Measurements from ENCODE around the gene ARAP3.

ARAP3 gene

DNA sequence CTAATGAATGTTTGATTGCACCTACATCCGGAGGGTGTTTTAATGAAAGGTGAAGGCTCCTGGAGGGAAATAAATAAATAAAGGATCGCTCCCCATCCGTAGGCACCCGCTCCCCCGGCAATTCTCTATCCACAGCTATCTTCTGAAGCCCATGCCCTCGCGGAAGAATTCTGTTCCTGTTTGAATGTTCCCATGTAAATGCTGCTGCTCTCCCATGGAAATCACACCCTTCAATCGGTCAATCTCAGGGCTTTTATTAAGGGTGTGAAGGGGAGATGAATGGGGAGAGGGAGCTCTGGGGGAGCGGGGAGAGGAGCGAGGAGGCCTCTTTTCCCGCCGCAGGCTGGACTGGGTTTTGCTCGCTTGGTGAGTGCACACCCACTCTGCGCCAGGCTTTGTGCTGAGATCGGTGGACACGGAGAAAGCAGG lies 21.1 kb upstream of the ARAP3 start:
- DNase-seq (ENCODE audit: low read depth in 2 of 2) = no peak

DNA sequence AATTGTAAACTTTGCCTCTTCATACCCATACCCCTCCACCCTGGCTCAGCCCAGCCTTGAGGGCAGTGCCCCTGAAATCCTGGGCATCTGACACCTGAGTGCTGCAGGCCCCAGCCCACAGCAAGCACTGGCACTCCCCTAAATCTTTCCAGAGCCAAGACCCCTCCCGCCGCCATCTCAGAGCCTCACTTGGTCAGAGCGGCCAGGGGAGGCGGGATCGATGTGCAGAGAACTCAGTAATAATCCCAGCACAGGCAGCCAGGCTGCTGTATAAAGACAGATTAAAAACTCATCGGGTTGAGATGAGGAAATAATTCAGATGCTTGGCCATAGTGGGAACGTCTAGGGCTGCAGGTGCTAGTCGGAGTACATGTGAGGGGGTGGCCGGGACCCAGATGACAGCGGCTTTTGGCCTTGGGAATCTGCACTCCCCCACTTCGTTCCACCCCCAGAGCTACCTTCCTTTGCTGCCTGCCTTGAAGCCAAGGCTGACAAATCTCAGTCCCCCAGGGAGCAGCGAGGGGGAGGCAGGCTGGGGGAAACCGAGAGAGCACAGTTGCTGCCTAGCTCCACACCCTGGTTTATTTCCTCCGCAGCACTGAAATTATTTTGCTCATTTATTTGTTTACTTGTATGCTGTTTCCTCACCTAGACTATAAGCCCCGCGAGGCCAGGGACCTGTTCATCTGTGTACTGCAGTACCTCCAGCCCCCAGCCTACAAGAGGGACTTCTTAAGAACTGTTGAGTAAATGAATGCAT lies 19.5 kb upstream of the ARAP3 start:
- DNase-seq (ENCODE audit: low read depth in 2 of 2) = no peak

DNA sequence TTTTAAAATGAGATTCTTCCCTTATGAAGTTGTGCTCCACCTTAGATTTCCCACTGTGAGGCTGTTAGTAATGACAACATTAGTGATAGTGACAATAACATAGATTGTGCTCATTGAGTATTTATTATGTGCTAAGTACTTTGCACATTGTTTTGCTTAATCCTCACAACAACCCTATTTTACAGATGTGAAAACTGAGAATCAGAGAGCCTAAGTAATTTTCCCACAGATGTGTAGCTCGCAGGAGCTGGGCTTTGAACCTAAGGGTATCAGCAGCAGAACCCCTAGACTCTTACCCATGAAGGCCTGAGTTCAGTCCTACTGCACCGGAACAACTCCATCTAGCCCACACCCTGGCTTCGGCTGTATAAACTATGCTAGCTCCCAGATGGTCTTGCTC lies 15.6 kb upstream of the ARAP3 start:
- no peak for DNase-seq (ENCODE audit: low read depth in 2 of 2)

DNA sequence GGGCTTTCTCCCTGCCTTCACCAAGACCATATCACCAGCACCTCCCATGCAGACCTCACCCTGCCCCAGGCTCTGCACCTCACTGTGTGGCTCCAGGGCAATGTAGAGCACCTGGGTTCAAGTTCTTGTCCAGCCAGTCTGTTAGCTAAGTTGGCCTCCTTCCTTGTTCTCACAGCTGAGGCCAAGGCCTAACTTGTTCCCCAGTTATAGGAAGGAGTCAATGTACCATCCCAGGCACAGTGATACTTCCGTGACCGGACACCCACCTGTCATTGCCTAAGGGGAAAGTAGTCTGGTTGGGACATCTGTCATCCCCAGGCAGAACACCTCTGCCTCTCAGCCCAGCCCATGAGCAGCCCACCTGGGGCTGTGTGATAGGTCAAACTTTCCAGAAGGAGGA lies 14.4 kb upstream of the ARAP3 start:
- no peak for DNase-seq (ENCODE audit: low read depth in 2 of 2)

DNA sequence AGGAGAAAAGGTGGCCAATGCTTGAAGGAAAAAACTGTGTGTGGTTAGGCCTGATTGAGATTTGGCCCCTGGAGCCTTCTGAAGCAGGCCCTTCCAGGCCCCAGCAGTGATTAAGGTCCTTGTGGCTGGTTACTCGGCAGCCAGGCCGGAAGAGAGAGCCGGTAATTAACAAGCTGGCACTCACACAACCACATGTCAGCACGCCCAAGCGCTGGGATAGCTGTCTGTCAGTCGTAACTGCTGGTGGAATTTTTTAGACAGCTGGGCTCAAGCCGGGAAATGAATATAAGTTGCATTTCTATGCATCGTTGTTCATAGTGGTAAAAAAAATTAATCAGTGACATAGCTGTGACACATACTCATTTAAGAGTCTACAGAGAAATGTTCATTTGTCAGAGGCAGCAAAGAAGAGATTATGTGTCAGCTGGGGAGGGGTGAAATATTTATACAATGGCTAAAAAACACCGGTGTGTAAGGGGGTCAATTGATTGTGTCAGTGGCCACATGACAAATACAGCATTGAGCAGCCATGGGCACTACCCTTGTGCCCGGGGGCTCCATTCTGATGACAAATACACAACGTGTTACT lies 13.7 kb upstream of the ARAP3 start:
- no peak for DNase-seq (ENCODE audit: low read depth in 2 of 2)

DNA sequence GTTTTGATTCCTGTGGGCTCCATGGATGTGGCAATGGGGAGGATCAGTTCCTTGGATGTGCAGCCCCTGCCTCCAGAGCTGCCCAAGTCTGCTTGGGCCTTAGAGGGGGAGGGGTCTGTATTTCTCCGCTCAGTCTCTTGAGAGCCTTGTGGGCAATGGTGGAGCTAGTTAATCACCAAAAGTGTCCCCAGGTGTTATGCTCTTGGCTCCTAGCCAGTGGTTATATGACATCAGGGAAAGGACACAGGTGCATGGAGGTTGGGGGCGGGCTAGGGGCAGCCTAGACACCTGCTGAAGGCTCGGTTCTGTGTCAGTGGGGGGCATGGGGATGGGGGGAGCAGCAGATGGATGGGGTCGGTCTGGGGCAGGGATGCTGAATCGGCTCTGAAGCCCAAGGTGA lies 12.4 kb upstream of the ARAP3 start:
- no peak for DNase-seq (ENCODE audit: low read depth in 2 of 2)

DNA sequence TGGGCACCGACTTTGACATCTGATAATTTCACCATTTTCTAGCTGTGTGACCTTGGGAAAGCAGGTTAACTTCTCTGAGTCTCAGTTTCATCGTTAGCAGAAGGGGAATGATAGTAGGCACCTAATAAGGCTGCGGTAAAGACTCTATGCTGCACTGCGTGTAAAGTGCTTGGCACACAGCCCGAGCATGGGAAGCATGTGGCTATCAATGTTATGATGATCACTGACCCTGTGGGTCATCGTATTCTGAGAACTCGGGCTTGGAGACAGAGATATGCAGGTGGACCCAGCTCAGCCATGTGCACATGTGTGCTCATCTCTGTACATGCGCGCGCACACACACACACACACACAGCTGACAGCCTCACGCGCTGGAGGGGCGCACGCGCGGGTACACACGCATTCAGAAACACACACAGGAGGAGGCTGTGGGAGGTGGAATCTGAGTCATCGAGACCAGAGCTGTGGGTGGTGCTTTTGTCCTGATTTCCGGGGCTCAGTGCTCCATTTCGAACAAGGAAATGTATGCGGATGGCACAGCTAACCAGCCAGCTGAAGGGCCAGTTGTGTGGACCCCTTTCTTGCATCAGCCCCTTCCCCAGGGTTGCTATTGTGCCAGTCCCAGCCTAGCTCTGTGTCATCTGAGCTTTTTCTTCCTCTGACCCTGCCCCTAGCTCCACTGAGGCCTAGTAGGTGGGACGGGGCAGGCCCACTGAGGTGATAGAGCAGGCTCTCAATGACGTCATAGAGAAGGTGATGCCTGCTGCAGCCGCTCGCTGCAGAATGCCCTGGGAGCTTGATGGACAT lies 11.1 kb upstream of the ARAP3 start:
- peak; percentile 73 to 76 for DNase-seq (ENCODE audit: low read depth in 2 of 2)

DNA sequence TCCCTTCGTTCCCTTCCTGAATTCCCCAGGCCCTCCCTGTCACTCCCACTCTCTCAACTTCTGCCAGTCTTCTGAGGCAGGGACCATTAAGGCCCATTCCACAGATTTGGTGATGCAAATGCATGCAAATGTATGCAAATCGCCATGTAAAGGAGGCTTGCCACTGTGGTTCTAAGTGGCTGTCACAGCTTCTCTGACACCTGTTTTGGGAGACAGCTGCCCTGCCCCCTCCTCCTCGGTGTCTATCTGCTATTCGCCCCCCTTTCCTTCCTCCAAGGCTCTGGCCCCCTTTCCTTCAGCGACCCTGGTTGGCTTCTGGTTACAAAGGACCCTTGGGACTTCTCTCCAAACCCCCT lies 10.5 kb upstream of the ARAP3 start:
- DNase-seq (ENCODE audit: low read depth in 2 of 2) = no peak

DNA sequence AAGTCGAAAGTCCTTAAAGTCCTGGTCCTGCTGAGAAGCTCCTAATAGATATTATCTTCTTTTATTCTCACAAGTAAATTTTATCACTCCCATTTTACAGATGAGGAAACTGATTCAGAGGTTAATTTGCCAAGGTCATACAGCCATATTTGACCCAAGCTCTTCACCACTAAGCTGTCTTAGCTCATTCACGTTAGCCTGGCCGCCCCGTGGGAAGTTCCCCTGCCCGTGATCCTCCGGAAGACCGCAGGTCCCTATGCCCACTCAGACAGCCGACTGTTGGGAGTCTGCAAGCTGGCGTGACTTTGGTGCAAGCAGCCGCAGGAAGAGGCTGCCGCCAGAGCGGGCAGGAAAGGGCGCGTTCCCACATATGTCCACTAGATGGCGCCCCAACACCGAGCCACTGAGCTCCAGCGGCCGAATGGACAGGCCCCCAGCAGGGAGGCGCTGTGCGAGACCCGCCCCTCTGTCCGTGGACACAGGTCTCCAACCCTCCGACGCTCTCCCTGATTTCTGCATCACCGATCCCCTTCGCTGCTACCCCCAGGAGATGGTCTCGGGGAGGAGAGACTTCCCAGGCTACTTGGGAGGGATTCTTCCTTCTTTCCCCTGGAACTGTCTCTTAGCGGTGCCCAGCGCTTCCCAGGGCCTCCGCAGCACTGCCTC lies 10.0 kb upstream of the ARAP3 start:
- DNase-seq (ENCODE audit: low read depth in 2 of 2) = peak; percentile 66 to 83

DNA sequence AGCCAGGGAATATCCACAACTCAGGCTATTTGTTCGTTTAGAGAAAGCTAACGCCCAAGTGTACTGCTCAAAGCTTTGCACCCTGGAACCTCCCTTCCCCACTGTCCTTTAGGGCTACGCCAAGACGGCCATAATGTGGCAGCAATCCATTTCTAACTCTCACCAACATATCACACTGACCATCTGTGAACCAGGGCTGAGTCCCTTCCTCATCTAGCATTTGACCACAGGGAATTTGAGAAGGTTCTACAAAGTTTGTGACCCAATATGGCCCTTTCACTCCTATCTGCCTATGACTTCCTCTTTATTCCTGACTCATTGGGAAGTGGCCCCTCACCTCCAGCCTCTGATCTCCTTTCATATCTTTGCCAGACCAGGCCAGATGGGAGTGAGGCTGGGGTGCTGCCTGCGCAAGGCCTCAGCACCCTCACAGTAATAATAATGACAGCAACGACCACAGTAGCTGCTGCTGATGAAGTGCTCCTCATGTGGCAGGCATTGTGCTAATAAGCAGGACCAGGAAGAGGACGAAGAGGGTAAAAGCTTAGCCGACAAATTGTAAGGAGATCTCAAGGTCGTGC lies 9.3 kb upstream of the ARAP3 start:
- DNase-seq (ENCODE audit: low read depth in 2 of 2) = no peak

DNA sequence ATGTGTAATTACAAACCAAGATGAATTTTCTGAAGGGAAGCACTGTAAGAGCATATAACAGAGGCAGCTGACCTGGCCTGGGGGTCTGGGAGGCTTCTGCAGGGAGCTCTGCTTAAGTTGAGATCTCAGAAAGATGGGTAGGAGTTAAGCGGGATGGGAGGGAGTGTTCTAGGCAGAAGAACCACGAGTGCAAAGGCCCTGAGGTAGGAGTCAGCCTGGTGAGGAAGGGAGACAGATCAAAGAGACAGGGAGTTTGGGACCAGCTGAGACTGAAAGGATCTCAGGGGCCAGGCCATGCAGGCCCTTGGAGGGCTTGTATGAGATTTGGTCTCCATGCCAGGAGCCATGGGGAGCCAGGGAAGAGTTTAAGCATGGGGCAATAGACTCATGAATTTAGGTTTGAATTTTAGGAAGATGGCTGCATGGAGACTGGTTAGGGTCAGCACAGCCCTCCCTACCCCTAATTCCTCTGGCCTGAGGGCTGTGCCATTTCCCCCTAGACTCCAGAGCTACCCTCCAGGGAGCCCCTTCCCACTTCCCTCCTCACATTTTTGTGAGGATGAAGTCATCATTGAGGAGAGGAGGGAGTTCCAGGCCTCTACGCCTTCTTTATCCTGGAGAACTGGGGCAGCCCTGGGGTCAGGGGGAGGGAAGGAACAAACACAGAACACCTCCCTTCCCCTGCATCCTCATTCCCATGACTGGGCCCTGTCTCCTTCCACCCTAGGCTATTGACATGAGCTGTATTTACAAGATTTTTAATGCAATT lies 4.8 kb upstream of the ARAP3 start:
- DNase-seq (ENCODE audit: low read depth in 2 of 2) = no peak

DNA sequence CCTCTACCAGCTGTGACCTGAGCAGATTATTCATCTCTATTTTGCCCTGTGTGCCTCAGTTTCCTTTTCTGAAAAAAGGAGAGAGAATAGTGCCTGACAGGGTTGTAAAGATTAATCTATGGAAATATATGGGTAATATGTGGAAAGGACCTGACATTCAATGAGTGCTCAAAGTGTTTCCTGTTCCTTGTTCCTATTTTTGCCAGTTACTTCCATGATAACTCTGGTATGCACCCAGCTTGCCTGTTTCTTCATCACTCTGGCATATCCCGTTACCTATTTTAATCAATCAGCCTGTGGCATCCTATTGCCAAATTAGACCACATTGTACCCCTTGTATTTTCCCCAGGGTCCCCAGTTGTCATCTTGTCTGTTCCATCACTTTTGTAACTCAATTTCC lies 3.6 kb upstream of the ARAP3 start:
- no peak for DNase-seq (ENCODE audit: low read depth in 2 of 2)

DNA sequence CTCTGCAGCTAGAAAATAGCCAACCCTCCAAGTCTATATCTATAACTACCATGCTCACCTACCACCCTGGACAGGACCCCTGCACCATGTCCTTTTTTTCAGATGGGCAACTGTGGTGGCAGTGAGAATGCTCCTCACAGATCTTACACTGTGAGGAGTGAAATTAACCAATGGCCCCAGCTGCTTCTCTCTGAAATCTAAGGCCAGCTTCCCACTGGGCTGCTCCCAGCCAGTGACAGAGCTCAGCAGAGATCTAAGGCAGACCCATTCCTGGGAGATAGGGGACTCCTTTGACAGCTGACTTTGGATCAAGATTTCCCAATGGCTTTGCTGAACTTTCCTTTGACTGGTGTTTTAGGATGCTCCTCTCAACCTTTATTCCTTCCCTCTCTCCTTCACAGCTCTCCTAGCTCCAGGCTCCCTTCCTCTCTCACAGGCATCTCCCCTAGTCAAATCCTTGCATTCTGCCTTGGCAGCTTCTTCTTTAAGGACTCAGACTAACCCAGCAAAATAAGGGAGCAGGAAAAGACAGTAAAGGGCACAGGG lies 1.6 kb upstream of the ARAP3 start:
- no peak for DNase-seq (ENCODE audit: low read depth in 2 of 2)

DNA sequence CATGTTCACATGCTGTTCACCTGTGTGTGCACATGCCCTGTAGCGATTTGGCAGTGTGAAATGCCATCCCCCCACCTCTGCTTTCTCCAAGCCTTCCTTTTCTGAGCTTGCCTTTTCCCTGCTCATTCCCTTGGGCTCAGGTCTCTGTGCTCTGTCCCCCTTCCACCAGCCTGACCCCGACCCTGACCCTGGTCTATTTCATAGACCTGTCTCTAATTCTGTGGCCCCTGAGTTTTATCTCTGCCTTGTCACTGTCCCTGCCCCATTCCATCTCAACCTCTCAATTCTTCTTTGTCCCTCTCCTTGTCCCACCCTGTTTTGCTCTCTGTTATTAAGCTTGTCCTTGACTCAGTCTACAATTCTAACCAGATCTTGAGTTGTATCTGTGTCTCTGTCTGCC lies 735 bp downstream of the ARAP3 start:
- DNase-seq (ENCODE audit: low read depth in 2 of 2) = no peak

DNA sequence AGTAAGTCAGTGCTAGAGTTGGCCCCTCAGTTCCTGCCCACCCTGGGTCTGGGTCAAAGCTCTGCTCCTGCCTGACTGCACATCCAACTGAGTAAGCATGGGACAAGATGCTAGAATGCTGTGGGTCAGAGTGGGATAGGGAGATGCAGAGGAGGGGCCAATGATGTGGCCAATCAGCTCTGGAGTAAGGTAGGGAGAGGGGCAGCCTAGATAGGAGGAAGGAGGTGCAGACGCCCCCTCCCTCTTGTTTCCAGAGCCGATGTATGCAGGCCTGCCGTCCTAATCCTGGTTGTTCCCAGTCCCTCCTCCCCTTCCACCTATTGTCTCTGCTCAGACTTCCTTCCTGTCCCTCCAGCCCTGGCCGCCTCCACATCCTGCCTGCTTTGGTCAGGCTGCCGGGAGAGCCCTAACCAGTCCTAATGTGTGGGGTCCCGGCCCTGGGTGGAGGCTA lies 1.3 kb downstream of the ARAP3 start:
- no peak for DNase-seq (ENCODE audit: low read depth in 2 of 2)

DNA sequence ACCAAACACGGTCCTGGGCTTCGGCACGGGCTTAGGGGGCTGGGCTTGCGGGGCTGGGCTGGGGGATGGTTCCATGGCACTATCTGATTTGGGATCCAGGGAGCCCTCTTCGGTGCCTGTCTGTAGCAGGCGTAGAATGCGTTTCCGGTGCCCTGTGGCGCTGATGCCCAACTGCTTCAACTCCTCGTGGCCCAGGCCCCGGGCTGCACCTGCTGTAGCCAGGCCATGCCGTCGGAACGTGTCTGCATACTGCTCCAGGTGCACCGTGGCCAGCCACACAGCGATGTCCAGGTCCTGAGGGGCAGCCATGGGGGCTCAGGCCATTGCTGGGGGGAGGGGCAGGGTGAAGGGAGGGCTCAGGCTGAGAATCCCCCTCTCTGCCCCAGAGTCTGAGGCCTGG lies 1.9 kb downstream of the ARAP3 start:
- DNase-seq (ENCODE audit: low read depth in 2 of 2) = no peak

DNA sequence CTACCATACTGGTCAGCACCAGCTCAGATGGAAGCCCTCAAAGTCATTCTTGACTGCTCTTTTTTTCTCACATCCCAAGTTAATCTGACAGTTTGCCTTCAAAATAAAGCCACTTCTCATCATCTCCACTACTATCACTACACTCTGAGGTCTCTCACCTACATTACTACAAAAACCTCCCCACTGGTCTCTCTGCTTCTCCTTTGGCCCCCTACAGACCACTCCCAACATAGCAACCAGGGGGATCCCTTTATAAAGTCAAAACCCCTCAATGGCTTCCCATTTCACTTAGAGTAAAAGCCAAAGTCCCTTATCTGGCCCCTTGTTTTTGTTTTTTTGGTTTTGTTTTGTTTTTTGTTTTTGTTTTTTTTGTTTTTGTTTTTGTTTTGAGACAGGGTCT lies 4.6 kb downstream of the ARAP3 start:
- DNase-seq (ENCODE audit: low read depth in 2 of 2) = no peak

DNA sequence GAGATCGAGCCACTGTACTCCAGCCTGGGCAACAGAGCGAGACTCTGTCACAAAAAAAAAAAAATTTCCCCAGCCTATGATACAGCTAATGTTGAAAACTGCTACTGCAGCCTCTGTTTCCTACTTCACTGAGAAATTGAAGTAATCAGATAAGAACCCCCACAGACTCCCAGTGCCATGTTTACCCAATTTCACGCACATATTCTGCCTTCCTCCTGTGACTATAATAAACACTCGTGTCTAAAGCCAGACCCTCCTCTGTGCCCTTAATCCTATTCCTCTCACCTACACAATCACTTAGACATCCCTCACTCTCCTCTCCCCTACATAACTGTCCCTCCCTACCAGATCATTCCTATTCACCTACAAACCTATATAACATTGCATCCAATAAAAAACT lies 6.4 kb downstream of the ARAP3 start:
- no peak for DNase-seq (ENCODE audit: low read depth in 2 of 2)

DNA sequence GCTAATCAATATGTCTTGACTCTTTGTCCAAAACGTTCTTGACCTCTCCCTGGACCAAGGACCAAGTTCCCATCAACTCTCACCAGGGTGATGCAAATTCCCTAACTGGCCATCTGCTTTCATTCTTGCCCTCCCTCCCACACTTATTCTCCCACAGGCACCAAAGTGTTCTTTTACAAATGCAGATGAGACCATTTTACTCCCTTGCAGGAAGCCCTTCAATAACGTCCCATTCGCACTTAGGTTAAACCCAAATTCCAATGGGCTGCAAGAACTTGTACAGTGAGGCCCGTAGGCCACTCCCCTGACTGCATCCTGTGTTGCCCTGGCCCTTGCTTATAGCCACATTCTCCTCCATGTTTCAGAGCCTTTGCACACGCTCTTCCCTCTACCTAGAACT lies 7.3 kb downstream of the ARAP3 start:
- no peak for DNase-seq (ENCODE audit: low read depth in 2 of 2)

DNA sequence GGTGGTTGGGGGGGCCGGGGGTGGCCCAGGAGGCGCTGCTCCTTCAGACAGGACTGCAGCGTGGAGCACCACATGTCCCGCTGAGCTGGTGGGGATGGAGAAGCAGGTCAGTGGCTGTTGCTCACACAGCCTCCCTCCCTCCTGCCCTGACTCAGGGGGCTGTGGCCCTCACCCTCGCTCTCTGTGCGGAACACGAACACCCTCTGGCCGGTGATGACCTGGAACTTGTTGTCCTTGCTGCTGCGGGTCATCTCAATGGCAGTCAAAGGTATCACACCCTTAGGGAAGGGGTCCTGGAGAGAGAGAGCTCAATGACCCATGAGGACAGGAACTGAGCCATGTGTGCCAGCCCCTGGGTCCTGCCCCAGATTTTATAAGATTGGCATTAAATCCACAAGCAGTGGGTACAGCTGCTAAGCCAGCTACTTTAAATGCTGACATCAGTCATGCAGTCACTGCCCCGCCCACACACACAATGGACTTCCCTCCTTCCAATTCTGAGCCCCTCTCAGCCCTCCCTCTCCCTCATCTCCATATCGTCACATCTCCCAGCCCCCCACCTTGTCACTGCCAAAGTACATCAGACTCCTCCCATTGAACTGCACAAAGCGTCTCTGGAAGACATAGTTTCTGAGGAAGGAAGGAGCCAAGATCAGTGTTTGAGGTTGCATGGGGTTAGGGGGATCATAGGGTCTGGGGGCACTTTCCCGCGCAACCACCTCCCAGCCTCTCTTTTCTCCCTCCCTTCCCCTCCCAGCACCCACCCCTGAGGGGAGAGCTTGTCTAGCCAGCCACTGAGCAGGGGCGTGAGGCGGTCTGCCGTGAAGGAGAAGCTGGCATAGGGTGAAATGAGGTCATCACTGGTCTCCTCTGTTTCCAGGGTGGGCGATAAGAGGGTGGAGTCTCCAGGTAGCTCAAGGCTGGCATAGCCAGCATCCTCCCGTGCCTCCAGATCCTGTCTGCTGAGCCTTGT lies 8.9 kb downstream of the ARAP3 start:
- no peak for DNase-seq (ENCODE audit: low read depth in 2 of 2)

Data from stimulated activated CD4-positive, alpha-beta T cell treated with anti-CD3 and anti-CD28 coated beads, Interleukin-15, amount 100 ng/mL, for 48 hours (primary cell).